ENCODE results near the gene LRMDA. TPM values are rescaled to one million over a fixed set of nuclear protein-coding genes. Genes with fewer than 3 reads are reported as not detected.

Gene LRMDA
- total RNA-seq, 2 experiments from 2014 or later = not detected

DNA sequence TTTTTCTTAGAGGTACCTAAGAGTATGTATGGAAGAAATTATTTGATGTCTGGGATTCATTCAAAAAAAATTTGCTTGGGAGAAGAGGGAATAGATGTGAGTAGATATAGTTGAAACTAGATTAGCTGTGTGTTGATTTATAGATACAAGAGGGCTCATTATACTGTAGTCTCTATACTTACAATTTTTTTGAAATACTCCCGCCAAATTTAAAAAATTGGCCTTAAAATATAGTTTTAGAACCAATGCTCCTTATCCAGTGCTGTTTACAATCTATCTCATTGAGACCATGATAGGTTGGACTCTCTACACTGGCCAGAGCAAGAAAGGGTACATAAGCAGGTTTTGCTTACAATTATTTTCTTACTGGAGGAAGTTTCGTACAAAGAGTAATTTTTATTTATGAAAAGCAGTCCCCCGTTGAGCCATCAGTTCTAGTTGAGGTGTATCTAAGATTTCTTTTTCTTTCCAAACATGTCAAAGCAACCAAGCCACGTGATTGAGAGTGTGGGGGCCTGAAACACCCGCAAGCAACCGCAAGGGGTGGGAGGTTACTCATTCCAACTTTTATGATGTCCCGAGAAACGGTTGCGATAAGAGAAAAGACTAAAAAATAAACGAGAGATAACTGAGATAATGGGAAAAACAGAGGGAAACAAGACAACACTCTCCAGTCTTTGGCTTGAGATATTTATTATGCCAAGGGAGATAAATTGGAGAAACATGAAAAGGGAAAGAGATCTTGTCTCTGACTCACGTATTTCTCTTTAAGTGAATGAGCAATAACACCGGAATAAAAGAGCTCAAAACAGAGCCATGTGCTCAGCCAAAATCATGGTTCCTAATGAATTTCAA is 729.2 kb downstream of the LRMDA start:
- TF ChIP-seq, protein P1, sequence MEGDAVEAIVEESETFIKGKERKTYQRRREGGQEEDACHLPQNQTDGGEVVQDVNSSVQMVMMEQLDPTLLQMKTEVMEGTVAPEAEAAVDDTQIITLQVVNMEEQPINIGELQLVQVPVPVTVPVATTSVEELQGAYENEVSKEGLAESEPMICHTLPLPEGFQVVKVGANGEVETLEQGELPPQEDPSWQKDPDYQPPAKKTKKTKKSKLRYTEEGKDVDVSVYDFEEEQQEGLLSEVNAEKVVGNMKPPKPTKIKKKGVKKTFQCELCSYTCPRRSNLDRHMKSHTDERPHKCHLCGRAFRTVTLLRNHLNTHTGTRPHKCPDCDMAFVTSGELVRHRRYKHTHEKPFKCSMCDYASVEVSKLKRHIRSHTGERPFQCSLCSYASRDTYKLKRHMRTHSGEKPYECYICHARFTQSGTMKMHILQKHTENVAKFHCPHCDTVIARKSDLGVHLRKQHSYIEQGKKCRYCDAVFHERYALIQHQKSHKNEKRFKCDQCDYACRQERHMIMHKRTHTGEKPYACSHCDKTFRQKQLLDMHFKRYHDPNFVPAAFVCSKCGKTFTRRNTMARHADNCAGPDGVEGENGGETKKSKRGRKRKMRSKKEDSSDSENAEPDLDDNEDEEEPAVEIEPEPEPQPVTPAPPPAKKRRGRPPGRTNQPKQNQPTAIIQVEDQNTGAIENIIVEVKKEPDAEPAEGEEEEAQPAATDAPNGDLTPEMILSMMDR (IDR thresholded peaks at IDR 0.05) = no peak
- Histone ChIP-seq H3K27me3 (ENCODE audit: control insufficient read depth in 1 of 2, insufficient read depth in 2 of 2, low read length in 2 of 2) (no peaks in the 10 kb centered on the region), H3K9me3 (ENCODE audit: control insufficient read depth in 1 of 2, insufficient read depth in 1 of 2, low read length in 2 of 2) (peaks cover 0 to 3% of the 10 kb centered on the region in 2 experiments), H3K27ac (ENCODE audit: low read depth in 1 of 2, low read length in 2 of 2) (no peak overlapping the region), H3K4me3 (ENCODE audit: low read length) (no peak overlapping the region), H3K36me3 (ENCODE audit: insufficient read depth, low read length) (no peaks in the 10 kb centered on the region), H3K4me1 (ENCODE audit: insufficient read depth, low read length) (no peaks in the 10 kb centered on the region)
- intact Hi-C loops (cut with DNase I, micrococcal nuclease) = no loop called here
- ChIA-PET CTCF (no interaction called here), POLR2A (no interaction called here)
- Mint-ChIP-seq H3K36me3 (ENCODE audit: low read depth) (no peaks in the 10 kb centered on the region), H3K27ac (no peak overlapping the region), H3K9me3 (peaks cover under 1% of the 10 kb centered on the region), H3K4me1 (ENCODE audit: low read depth) (no peaks in the 10 kb centered on the region), H3K4me3 (no peak overlapping the region), H3K27me3 (no peaks in the 10 kb centered on the region)
- DNase-seq (no peak), ATAC-seq (ENCODE audit: poor library complexity) (no peak)

DNA sequence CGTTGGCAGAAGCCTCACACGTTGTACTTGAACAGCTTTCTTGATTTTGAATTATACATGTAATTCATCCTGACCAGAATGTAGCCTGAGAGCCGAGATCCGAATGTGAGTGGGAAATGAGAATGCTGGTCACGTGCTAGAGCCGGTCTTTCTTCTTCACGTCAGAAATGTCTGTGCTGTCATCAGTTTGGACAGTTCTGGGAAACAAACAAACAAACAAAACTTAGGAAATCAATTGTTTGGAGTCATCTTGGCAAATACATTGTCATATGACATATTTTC is 729.8 kb downstream of the LRMDA start:
- Histone ChIP-seq H3K27me3 (ENCODE audit: control insufficient read depth in 1 of 2, insufficient read depth in 2 of 2, low read length in 2 of 2) (no peaks in the 10 kb centered on the region), H3K27ac (ENCODE audit: low read depth in 1 of 2, low read length in 2 of 2) (no peak overlapping the region), H3K4me3 (ENCODE audit: low read length) (no peak overlapping the region), H3K36me3 (ENCODE audit: insufficient read depth, low read length) (no peaks in the 10 kb centered on the region), H3K4me1 (ENCODE audit: insufficient read depth, low read length) (no peaks in the 10 kb centered on the region), H3K9me3 (ENCODE audit: control insufficient read depth in 1 of 2, insufficient read depth in 1 of 2, low read length in 2 of 2) (peaks cover 0 to 9% of the 10 kb centered on the region in 2 experiments)
- Mint-ChIP-seq H3K4me1 (ENCODE audit: low read depth) (no peaks in the 10 kb centered on the region), H3K9me3 (peaks cover 3% of the 10 kb centered on the region), H3K27me3 (no peaks in the 10 kb centered on the region), H3K36me3 (ENCODE audit: low read depth) (no peaks in the 10 kb centered on the region), H3K27ac (no peak overlapping the region), H3K4me3 (no peak overlapping the region)
- DNase-seq (no peak), ATAC-seq (ENCODE audit: poor library complexity) (no peak)
- intact Hi-C loops (cut with DNase I, micrococcal nuclease) = no loop called here
- POLR2A ChIA-PET = no interaction called here
- CTCF ChIA-PET = no interaction called here
- TF ChIP-seq, protein P1 (IDR thresholded peaks at IDR 0.05) = no peak

DNA sequence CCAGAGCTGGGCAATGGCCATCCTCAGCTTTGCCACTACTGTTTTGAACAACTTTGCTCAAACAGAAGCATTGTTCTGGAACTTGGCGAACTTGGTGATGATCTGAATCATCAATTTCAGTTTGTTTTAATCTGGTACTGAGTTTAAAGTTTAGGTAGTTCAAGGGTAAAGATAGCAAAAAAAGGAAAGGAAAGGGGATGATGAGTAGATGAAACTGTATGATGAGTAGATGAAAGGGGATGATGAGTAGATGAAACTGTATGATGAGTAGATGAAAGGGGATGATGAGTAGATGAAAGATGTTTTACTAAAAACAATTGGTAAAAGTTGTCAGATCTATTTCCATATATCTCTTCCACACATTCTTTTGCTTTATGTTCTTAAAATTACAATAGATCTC is 737.0 kb downstream of the LRMDA start:
- ATAC-seq (ENCODE audit: poor library complexity) = no peak
- no peaks in the 10 kb centered on the region for H3K27me3 ChIP-seq (ENCODE audit: control insufficient read depth in 1 of 2, insufficient read depth in 2 of 2, low read length in 2 of 2)
- H3K9me3 ChIP-seq (ENCODE audit: control insufficient read depth in 1 of 2, insufficient read depth in 1 of 2, low read length in 2 of 2) = peaks cover 0 to 12% of the 10 kb centered on the region in 2 experiments
- H3K4me1 ChIP-seq (ENCODE audit: insufficient read depth, low read length) = no peaks in the 10 kb centered on the region
- no peak for DNase-seq
- Mint-ChIP-seq H3K36me3 (ENCODE audit: low read depth) (no peaks in the 10 kb centered on the region), H3K4me3 (no peak overlapping the region), H3K9me3 (peaks cover 13% of the 10 kb centered on the region), H3K27me3 (no peaks in the 10 kb centered on the region), H3K27ac (no peak overlapping the region), H3K4me1 (ENCODE audit: low read depth) (no peaks in the 10 kb centered on the region)
- no peak overlapping the region for H3K4me3 ChIP-seq (ENCODE audit: low read length)
- intact Hi-C loops (cut with DNase I, micrococcal nuclease) = no loop called here
- TF ChIP-seq, protein P1 (IDR thresholded peaks at IDR 0.05) = no peak
- H3K36me3 ChIP-seq (ENCODE audit: insufficient read depth, low read length) = no peaks in the 10 kb centered on the region
- no peak overlapping the region for H3K27ac ChIP-seq (ENCODE audit: low read depth in 1 of 2, low read length in 2 of 2)
- ChIA-PET CTCF (no interaction called here), POLR2A (interaction anchor here (1.1 kb wide), 1 partner anchor 10 kb away, joined by 3 read pairs; no protein-coding TSS in a partner anchor)
